GM19239 (cell line): Measurements from ENCODE around the gene ACP3.
"Not testable (repeated sequence)": the region's sequence is repeated elsewhere in the genome, so short reads cannot be mapped to it uniquely, and the experiment has no call there.

ENCODE experiments used
- DNase-seq: peaks from one replicate; pipeline ENCODE4 v3.0.0; 2011; ENCODE audit warnings: low spot score; ENCODE audit not compliant: insufficient read length
- FAIRE-seq: peaks from 2 replicates; lab custom pipeline; 2011; peaks lifted over from hg19 to GRCh38; lab: Jason Lieb, UNC

ACP3 gene, protein sequence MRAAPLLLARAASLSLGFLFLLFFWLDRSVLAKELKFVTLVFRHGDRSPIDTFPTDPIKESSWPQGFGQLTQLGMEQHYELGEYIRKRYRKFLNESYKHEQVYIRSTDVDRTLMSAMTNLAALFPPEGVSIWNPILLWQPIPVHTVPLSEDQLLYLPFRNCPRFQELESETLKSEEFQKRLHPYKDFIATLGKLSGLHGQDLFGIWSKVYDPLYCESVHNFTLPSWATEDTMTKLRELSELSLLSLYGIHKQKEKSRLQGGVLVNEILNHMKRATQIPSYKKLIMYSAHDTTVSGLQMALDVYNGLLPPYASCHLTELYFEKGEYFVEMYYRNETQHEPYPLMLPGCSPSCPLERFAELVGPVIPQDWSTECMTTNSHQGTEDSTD

DNA sequence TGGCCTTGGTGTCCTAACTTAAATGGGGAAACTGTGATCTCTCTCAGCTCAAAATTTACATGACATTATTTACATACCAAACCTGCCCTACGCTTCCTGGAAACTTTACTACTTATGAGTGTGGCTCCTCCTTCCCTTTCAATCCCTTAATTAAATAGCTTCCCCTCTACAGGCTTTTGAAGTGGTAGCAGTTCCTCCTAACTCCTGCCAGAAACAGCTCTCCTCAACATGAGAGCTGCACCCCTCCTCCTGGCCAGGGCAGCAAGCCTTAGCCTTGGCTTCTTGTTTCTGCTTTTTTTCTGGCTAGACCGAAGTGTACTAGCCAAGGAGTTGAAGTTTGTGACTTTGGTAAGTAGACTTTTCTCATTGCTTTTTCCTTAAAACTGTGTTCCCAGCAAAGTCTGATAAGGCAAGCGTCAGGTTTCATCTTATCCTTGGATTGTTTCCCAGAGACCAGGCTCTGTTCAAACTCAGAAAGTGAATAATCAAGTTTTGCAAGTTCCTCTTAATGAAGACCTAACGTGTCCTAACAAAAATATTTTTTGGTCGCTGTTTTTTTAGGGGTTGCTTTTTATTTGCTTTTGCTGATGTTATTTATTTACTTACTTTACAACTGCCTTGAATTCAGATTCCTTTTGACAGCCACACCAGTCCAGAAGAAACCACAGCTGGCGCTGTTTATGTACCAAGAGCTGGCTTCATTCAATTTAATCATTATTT, at the start of gene ACP3:
TSS of gene ACP3 (plus strand) at position 179 of the 720 bp plus-strand sequence. CDS start at position 229, 50 bp downstream.
- no peak for DNase-seq
- FAIRE-seq: peak; percentile 21

DNA sequence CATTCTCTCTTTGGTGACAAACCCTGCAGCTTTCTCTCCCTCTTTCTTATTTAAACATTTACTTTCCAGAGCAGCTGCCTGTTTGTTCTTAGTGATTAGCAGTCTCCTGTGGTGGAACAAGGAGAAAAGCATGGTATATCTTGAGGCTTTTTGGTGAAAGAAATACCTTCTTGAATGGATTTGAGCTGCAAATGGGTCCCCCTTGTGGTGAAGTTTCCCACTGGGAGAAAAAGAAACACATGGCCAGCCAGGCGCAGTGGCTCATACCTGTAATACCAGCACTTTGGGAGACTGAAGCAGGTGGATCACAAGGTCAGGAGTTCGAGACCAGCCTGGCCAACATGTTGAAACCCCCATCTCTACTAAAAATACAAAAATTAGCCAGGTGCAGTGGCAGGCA, 48.3 kb upstream of the ACP3 start:
- DNase-seq (no peak), FAIRE-seq (no peak)

DNA sequence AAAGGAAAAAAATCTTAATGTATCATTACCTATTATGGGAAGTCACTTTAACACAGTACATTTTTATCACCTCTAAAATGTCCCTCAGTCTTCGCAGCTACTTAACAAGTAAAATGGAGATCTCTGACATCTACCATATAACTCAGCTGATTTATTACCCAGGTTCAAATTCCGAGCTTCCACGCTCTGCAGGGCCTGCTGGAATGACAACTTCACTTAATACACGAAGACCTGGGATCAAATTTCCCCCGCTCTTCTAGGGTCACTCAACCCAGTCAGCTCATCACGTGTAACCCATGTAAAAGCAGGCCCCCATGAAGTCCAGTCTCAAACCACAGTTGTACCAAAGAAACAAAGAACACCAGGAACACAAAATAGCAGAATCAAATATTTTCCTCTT, 44.2 kb upstream of the ACP3 start:
- DNase-seq: no peak
- no peak for FAIRE-seq

DNA sequence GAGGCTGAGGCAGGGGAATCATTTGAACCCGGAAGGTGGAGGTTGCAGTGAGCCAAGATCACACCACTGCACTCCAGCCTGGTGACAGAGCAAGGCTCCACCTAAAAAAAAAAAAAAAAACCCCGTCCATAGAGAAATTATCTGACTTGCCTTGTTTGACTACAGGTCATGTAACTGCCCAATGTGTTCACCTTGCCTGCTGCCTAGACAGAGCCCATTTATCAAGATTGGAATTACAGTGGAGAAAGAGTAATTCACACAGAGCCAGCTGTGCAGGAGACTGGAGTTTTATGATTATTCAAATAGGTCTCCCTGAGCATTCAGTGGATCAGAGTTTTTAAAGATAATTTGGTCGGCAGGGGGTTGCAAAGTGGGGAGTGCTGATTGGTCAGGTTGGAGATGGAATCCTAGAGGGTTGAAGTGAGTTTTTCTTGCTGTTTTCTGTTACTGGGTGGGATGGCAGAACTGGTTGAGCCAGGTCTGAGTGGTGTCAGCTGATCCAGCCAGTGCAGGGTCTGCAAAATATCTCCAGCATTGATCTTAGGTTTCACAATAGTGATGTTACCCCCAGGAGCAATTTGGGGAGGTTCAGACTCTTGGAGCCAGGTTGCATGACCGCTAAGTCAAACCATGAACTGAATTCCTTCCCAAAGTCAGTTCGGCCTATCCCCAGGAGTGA, 40.8 kb upstream of the ACP3 start:
- no peak for FAIRE-seq

DNA sequence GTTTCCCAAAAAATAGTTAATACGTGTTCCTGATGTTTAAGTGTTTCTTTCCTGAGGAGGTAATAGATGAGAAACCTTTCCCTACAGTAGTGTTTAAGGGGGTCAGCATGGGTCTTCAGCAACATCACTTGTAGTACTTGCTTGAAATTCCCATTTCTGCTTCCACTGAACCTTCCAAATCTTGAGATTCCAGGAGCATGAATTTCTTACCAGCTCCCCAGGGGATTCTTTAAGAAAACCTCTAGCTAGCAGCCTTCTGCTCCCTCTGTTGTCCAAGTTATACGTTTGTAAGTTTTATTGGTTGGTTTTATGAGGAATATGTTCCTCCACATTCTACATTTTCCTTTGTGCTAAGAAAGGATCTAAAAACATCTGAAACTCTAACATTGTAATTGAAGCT, 38.2 kb upstream of the ACP3 start:
- no peak for FAIRE-seq

More for the DNA sequence above, 40.8 kb upstream of the ACP3 start:
- DNase-seq: no peak

DNA sequence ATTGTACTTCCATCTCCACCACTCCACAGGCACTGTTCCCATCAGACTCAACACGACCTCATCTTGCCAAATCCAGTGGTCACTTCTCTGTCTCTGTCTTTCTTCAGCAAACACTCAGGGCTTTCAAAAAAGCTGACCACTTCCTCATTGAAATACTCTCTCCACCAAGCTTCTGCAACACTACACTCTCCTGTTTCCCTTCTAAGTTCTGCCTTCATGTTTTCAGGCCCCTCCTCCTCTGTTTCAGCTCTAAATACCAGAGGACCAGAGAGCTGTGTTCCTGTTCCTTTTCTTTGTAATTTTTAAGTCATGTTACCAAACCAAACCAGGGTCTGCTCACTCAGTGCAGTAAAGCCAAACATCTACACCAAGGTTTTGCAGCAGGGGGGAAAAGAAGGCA, 33.8 kb upstream of the ACP3 start:
- DNase-seq: peak; percentile 9
- FAIRE-seq: peak; percentile 23

More for the DNA sequence above, 38.2 kb upstream of the ACP3 start:
- DNase-seq: no peak

DNA sequence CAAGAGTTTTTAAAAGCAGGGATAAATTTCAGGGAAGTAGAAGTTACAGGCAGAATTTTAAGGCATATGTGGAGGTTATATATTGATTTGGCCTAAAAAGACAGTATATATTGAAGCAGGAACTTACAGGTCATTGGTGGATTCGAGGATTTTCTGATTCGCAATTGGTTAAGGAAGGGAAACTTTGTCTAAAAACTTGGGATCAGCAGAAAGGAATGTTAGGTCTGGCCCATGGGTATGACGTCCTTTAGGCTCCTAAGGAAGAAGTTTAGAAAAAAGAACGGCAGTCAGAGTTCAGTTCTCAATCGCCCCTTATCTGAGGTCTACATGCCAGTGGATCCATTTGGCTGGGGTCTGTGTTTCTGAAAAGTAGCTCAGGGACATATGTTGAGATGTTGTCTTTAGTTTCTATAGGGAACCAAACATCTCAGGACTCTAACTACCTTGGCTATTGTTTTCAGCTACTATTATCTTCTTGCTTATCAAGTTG, 33.2 kb upstream of the ACP3 start:
- FAIRE-seq: no peak

DNA sequence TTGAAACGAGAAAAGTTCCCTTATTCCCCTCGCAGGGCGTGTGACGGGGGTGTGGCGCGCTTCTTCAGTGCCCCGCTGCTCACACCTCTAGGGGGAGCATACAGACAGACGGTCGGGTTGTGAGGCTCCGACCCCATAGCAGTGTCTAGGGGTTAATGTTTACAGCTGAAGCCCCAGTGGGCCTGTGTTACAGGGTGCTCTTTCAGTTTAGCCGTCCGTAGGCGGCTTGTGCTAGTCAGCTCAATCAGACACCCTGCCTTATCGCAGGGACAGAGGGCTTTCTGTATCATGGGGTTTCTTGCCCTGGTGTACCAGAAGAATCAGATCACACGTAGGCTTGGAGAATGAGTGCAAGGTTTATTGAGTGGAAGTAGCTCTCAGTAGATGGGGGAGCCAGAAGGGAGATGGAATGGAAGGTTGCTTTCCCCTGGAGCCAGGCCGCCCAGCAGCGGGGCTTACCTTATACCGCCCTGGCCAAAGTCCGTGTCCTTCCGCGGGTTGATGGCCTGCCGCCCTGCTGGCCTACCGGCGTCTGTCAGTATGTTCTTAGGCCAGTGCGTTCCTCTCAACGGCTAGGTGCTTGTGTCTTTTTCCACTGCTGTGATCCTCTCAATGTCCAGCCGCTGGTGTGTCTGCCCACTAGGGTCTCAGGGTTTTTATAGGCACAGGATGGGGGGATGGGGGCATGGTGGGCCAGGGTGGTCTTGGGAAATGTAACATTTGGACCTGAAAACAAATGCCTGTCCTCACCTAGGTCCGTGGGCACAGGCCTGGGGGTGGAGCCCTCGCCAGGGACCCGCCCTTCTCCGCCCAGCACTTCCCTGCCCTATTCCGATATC, 32.2 kb upstream of the ACP3 start:
- no peak for FAIRE-seq
- DNase-seq: no peak

More for the DNA sequence above, 33.2 kb upstream of the ACP3 start:
- DNase-seq: no peak

DNA sequence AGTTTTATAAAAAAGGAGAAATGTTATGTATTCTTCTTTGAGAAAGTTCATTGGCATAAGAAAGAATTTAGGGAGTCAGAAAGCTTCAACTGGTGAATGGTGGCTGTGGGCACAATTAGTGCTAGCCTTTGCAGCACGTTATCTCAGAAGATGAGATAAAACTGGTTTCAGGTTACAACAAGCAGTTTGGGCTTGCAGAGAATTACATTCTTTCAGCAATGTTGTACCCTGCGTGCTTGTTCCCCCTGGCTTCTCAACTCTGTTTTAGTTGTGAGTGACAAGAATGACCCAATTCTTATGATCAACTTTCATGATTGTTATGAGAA, 31.6 kb upstream of the ACP3 start:
- FAIRE-seq: no peak
- no peak for DNase-seq

DNA sequence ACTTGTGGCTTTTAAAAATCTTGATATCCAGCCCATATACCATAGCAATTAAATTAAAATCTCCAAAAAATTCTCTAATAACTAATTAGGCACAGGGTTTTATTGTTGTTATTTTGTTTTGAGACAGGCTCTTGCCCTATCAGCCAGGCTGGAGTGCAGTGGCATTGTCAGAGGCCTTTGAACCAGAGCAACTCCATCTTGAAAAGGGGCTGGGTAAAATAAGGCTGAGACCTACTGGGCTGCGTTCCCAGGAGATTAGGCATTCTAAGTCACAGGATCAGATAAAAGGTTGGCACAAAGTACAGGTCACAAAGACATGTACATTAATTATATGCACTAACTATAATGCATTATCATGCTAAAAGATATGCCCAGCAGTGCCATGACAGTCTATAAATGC, 31.2 kb upstream of the ACP3 start:
- no peak for DNase-seq
- no peak for FAIRE-seq

DNA sequence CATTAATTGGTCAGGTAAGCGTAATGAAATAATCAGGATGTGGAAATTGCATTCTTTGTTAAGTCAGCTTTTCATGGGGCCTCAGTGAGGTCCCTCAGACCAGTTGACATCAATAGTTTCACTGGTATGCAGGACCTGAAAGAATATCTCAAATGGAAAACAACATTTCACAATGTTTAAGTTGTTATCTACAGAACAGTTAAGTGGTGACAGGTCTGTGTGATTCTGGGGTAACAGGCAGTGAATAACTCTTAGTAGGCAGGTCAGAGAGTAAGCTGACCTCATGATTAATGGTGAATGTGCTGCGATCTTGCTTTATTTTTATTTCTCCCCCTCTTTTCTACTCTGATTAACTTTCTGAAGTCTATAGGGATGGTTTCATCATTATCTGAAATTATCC, 28.9 kb upstream of the ACP3 start:
- FAIRE-seq (no peak), DNase-seq (no peak)

DNA sequence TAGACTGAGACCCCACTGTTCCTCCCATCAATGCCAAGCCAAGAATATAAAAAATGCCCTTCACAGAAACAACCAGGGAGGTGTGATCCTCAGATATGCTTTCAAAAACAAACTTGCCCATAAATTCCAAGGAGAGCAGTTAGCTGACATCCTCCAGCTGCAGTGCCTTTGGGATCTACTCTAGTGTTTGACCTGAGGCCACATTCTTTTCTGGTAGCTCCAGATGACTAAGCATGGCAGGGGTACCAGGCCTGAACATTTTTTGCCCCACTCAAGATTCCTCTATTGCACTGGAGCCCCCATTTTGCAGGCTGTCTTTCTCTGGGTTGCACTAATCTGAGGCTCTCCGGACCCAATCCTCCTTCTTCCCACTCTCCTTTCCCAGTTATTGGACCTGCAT, 27.9 kb upstream of the ACP3 start:
- FAIRE-seq (no peak), DNase-seq (no peak)

DNA sequence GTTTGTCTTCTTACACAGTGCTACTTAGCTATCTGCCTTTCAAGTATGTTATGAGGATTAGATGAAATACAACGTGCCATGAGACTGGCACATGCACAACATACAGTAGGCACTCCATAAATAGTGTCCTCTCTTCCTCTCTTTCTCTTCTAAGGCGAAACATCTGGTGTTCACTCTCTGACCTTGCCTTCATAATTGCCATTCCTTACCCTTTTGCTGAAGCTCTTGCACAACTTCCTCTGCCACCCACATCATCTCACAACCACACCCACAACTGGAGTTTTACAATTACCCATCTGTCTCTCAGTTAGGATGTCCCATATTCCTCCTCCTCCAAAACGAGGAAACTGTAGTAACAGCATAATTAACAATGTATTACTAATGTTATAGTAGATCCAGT, 26.4 kb upstream of the ACP3 start:
- no peak for FAIRE-seq
- no peak for DNase-seq

DNA sequence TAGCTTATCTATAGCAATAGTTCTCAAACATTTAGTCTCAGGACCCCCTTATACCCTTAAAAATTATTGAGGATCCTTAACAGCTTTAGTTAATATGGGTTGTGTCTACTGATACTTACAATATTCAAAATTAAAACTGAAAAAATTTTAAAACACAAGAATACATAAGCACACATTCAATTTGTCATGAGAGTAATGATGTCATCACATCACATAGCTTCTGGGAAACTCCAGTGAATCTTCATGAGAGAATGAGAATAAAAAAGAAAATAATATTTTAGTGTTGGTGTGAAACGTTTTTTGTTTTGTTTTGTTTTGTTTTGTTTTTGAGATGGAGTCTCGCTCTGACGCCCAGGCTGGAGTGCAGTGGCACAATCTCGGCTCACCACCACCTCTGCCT, 25.2 kb upstream of the ACP3 start:
- FAIRE-seq (no peak), DNase-seq (no peak)

DNA sequence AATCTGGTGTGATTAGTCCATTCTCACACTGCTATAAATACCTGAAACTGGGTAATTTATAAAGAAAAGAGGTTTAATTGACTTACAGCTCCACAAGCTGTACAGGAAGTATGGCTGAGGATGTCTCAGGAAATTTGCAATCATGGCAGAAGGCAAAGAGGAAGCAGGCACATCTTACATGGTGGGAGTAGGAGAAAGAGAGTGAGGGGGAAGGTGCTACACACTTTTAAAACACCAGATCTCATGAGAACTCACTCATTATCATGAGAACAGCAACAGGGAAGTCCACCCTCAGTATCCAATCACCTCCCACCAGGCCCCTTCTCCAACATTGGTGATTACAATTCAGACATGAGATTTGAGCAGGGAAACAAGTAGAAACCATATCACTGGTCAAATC, 24.0 kb upstream of the ACP3 start:
- DNase-seq: no peak
- FAIRE-seq: no peak

DNA sequence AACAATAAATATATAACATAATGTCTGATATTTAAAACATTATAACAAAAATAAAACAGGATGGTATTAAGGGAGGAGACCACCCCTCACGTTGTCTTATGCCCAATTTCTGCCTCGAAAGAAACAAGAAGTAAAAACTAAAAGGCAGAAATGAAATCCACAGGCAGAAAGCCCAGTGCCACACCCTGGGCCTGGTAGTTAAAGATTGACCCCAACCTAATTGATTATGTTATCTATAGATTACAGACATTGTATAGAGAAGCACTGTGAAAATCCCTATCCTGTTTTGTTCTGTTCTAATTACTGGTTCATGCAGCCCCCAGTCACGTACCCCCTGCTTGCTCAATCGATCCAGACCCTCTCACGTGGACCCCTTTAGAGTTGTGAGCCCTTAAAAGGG, 22.3 kb upstream of the ACP3 start:
- no peak for FAIRE-seq
- DNase-seq: no peak

DNA sequence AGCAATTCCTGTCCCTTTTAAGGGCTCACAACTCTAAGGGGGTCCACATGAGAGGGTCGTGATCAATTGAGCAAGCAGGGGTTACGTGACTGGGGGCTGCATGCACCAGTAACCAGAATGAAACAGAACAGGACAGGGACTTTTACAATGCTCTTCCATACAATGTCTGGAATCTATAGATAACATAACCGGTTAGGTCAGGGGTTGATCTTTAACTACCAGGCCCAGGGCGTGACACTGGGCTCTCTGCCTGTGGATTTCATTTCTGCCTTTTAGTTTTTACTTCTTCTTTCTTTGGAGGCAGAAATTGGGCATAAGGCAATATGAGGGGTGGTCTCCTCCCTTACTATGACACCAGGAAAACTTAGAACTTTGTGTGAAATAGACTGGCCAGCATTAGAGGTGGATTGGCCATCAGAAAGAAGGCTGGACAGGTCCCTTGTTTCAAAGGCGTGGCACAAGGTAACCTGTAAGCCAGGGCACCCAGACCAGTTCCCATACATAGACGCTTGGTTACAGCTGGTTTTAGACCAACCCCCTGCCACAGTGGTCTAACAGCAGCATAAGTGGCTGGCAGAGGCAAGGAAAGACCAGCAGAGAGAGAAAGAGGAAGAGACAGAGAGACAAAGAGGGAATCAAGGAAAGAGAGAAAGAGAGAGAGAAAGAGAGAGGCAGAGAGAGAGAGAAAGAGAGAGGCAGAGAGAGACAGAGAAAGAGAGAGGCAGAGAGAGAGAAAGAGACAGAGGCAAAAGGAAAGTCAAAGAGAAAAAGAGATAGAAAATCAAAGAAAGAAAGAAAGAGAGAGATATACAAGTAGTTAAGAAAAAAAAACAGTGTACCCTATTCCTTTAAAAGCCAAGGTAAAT, 13.6 kb upstream of the ACP3 start:
- FAIRE-seq: not testable (repeated sequence)

DNA sequence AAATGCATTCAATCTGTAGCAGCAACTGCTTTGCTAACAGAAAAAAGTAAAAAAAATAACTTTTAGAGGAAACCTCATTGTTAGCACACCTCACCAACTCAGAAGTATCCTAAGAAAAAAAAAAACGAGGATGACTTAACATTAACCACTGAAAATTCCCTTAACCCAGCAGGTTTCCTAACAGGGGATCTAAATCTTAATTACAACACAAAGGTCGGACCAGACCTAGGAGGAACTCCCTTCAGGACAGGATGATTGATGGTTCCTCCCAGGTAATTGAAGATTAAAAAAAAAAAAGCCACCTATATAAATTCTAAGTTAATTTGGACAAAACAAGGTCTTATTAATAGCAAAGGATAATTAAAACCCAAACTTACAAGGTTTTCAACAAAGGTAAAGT, 12.9 kb upstream of the ACP3 start:
- FAIRE-seq, DNase-seq: not testable (repeated sequence)

More for the DNA sequence above, 13.6 kb upstream of the ACP3 start:
- not testable (repeated sequence) for DNase-seq

DNA sequence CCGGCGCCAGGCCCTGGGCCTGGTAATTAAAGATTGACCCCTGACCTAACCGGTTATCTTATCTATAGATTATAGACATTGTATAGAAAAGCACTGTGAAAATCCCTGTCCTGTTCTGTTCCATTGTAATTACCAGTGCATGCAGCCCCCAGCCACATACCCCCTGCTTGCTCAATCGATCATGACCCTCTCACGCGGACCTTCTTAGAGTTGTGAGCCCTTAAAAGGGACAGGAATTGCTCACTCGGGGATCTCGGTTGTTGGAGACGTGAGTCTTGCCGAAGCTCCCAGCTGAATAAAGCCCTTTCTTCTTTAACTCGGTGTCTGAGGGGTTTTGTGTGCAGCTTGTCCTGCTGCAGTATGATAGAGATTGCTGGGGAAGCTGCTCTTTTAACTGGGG, 7.2 kb upstream of the ACP3 start:
- DNase-seq, FAIRE-seq: not testable (repeated sequence)
